Heart left ventricle (tissue), 13 donors: ENCODE measurements around the gene C14orf180.

ENCODE experiments used
- POLR2A ChIP-seq, 2 donors: fragments of 450-650 bp; IDR thresholded peaks; one replicate each; pipeline ENCODE4 v1.6.1; 2017; ENCODE audit warnings: antibody characterized with exemption in 2 of 2, mild to moderate bottlenecking in 2 of 2, moderate library complexity in 2 of 2
- TF ChIP-seq, protein P1 (sequence below), 12 donors: fragments of 200-600 bp; sonication (generic) in 4 of 12; IDR thresholded peaks; one replicate each; pipeline versions ENCODE4 v1.5.0 to v1.8.0; 2018 to 2022; ENCODE audit warnings: antibody characterized with exemption in 12 of 12, mild to moderate bottlenecking in 5 of 12
- donor health status: ischemic (EF 13 %, LVEDD 7.1; RV severe dilation, severe dysfunction).
- donor health status: DM: no; HTN: yes; CAD: no.
- donor health status: DM: no; HTN: no; CAD: no.
- donor health status: ischemic (EF 25% LVEDD 6.9; RV normal size, moderate dysfunction).
- donor health status: ischemic (EF 25% LVEDD 5.7; RV mildly dilated, moderate dysfunction).
- donor health status: ischemic (EF 35%, LVEDD 5.7; RV mildly dilated, moderate dysfunction).
- donor health status: nonischemic (EF 11% LVEDD 7.7; RV severe dilation, severe dysfunction).
- donor health status: DM: yes; HTN: yes; CAD: no.
- donor health status: PGD.
- donor health status: ischemic (EF 29% LVEDD 5.4; RV normal size, mild dysfunction).
- donor health status: nonischemic (EF 23%, LVEDD 6.1; RV moderate dilation, normal function).

DNA sequence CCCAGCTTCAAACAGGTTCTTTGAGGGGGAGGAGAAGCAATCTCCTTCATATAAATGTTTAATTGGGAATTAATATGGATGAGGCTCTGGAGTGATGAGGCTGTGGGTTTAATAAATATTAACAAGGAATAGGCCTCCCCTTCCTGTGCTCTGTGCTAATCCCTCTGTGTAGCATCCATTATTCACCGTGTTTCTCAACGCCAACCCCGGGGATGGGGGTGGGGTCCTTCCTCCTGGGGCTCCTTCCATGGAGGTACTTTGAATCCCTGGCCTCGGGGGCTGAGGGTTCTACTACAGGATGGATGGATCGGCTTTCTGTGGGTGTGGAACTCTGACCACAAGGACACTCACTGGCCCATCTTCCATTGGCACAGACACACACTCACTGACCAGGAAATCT, 59.9 kb downstream of the C14orf180 start:
- TF ChIP-seq, protein P1, sequence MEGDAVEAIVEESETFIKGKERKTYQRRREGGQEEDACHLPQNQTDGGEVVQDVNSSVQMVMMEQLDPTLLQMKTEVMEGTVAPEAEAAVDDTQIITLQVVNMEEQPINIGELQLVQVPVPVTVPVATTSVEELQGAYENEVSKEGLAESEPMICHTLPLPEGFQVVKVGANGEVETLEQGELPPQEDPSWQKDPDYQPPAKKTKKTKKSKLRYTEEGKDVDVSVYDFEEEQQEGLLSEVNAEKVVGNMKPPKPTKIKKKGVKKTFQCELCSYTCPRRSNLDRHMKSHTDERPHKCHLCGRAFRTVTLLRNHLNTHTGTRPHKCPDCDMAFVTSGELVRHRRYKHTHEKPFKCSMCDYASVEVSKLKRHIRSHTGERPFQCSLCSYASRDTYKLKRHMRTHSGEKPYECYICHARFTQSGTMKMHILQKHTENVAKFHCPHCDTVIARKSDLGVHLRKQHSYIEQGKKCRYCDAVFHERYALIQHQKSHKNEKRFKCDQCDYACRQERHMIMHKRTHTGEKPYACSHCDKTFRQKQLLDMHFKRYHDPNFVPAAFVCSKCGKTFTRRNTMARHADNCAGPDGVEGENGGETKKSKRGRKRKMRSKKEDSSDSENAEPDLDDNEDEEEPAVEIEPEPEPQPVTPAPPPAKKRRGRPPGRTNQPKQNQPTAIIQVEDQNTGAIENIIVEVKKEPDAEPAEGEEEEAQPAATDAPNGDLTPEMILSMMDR (IDR thresholded peaks at IDR 0.05), result no peak
- no peak for TF ChIP-seq POLR2A (IDR thresholded peaks at IDR 0.05)
